GM12878 (cell line): ENCODE results near the gene MAS1L. TPM values are rescaled to one million over a fixed set of nuclear protein-coding genes. Genes with fewer than 3 reads are reported as not detected.

ENCODE experiments used
- ATAC-seq: fragments of 200-7000 bp; cut with Tn5 transposase; 3 replicates; pipeline ENCODE4 v1.9.1; 2020; ENCODE audit warnings: mild to moderate bottlenecking, moderate library complexity
- BruUV-seq: library from RNA; stranded (reverse); fragments of 400-500 nt; replicated peaks from 2 replicates; lab custom pipeline; 2021; lab: Mats Ljungman, UMichigan
- CTCF ChIA-PET: fragments of 300-600 bp; sonication (Branson Sonifier 250); formaldehyde crosslinking; extraction: SDS; loops from one replicate; lab custom pipeline; 2021; ENCODE audit warnings: inconsistent platforms; lab: Yijun Ruan, JAX
- POLR2A ChIA-PET: fragments of 350-600 bp; formaldehyde crosslinking; extraction: SDS; loops from one replicate; lab custom pipeline; 2021; ENCODE audit warnings: inconsistent platforms; lab: Charles Lee
- RAD21 ChIA-PET: fragments of 300-600 bp; sonication (Branson Sonifier 250); formaldehyde crosslinking; loops from one replicate; lab custom pipeline; 2023; ENCODE audit warnings: antibody characterized with exemption; ENCODE audit not compliant: unreplicated experiment; lab: Charles Lee
- SMC1A ChIA-PET: fragments of 300-600 bp; sonication (Branson Sonifier 250); formaldehyde crosslinking; loops from one replicate; lab custom pipeline; 2023; ENCODE audit not compliant: unreplicated experiment, uncharacterized antibody; lab: Charles Lee
- DNase-seq: peaks from one replicate; pipeline ENCODE4 v3.0.0-alpha.2; 2011; ENCODE audit warnings: low read depth, low spot score
- FAIRE-seq: peaks from 3 replicates; lab custom pipeline; 2011; peaks lifted over from hg19 to GRCh38; lab: Jason Lieb, UNC
- H2AFZ ChIP-seq: 2 replicates; pipeline ENCODE4 v1.6.0; 2011; ENCODE audit warnings: low read depth, low read length, control low read depth; ENCODE audit not compliant: control insufficient read depth
- H3K27ac ChIP-seq: 2 replicates; pipeline ENCODE4 v1.5.1; 2011; ENCODE audit warnings: control low read depth; ENCODE audit not compliant: control insufficient read depth, insufficient read depth
- H3K27me3 ChIP-seq, 2 experiments: replicated peaks in 1 of 2; 2 replicates each; pipeline versions ENCODE4 v1.6.0 to v1.6.1; 2011; ENCODE audit warnings: low read length in 1 of 2; ENCODE audit not compliant: control insufficient read depth in 2 of 2, insufficient read depth in 2 of 2
- H3K36me3 ChIP-seq, 2 experiments: 2 replicates each; pipeline ENCODE4 v1.5.1; 2011; ENCODE audit warnings: low read length in 1 of 2; ENCODE audit not compliant: control insufficient read depth in 2 of 2, insufficient read depth in 2 of 2
- H3K4me1 ChIP-seq: 2 replicates; pipeline ENCODE4 v1.6.1; 2011; ENCODE audit warnings: mild to moderate bottlenecking, low read length, moderate library complexity, mixed read lengths; ENCODE audit not compliant: control insufficient read depth, insufficient read depth
- H3K4me2 ChIP-seq: 2 replicates; pipeline ENCODE4 v1.6.0; 2011; ENCODE audit warnings: control low read depth; ENCODE audit not compliant: control insufficient read depth, insufficient read depth
- H3K4me3 ChIP-seq: fragments of 200-600 bp; sonication (generic); 2 replicates; pipeline ENCODE4 v1.5.1; 2016
- H3K79me2 ChIP-seq: 2 replicates; pipeline ENCODE4 v1.6.0; 2011; ENCODE audit warnings: low read length; ENCODE audit not compliant: control insufficient read depth, insufficient read depth
- H3K9ac ChIP-seq: 2 replicates; pipeline ENCODE4 v1.8.0; 2011; ENCODE audit warnings: low read length, control low read depth, mixed read lengths; ENCODE audit not compliant: control insufficient read depth, insufficient read depth
- H3K9me3 ChIP-seq: replicated peaks from 3 replicates; pipeline ENCODE4 v1.5.1; 2011; ENCODE audit warnings: mild to moderate bottlenecking, low read length; ENCODE audit not compliant: control insufficient read depth, insufficient read depth
- H4K20me1 ChIP-seq: 2 replicates; pipeline ENCODE4 v1.6.0; 2011; ENCODE audit not compliant: control insufficient read depth, insufficient read depth
- CBFB ChIP-seq: IDR thresholded peaks from 2 replicates; pipeline ENCODE4 v1.6.1; 2016; ENCODE audit warnings: antibody characterized with exemption, low read depth
- FOXK2 ChIP-seq: fragments of 450-650 bp; IDR thresholded peaks from 2 replicates; pipeline ENCODE4 v1.6.1; 2017; ENCODE audit warnings: mild to moderate bottlenecking, moderate library complexity
- FOXM1 ChIP-seq: IDR thresholded peaks from 2 replicates; pipeline ENCODE4 v1.6.1; 2012; ENCODE audit warnings: low read depth, mild to moderate bottlenecking, inconsistent platforms, low read length, moderate library complexity
- LARP7 ChIP-seq: fragments of 450-650 bp; IDR thresholded peaks from 2 replicates; pipeline ENCODE4 v1.6.1; 2017; ENCODE audit warnings: mild to moderate bottlenecking
- MYC ChIP-seq: IDR thresholded peaks from 2 replicates; pipeline ENCODE4 v1.6.1; 2011; ENCODE audit warnings: mild to moderate bottlenecking, low read length, moderate library complexity, inconsistent platforms; ENCODE audit not compliant: insufficient read depth, insufficient replicate concordance, insufficient read length, severe bottlenecking
- NFIC ChIP-seq: IDR thresholded peaks from 2 replicates; pipeline ENCODE4 v1.6.1; 2012; ENCODE audit warnings: low read depth, mild to moderate bottlenecking, inconsistent platforms, low read length, moderate library complexity
- RAD21 ChIP-seq: IDR thresholded peaks from 2 replicates; pipeline ENCODE4 v1.6.1; 2011; ENCODE audit warnings: mild to moderate bottlenecking, low read depth, low read length, moderate library complexity; ENCODE audit not compliant: insufficient read depth
- RELA ChIP-seq: fragments of 450-650 bp; IDR thresholded peaks from 2 replicates; pipeline ENCODE4 v1.8.0; 2014; ENCODE audit warnings: borderline replicate concordance; ENCODE audit not compliant: partially characterized antibody
- SIX5 ChIP-seq: IDR thresholded peaks from 2 replicates; pipeline ENCODE4 v1.6.1; 2011; ENCODE audit warnings: mild to moderate bottlenecking, low read depth, low read length, moderate library complexity; ENCODE audit not compliant: severe bottlenecking
- SP1 ChIP-seq: IDR thresholded peaks from one replicate; pipeline ENCODE4 v1.6.1; 2011; ENCODE audit warnings: low read depth, low read length
- SREBF1 ChIP-seq: IDR thresholded peaks from 2 replicates; pipeline ENCODE4 v1.6.1; 2012; ENCODE audit warnings: mild to moderate bottlenecking, low read length
- STAT1 ChIP-seq: fragments of 450-650 bp; conservative IDR thresholded peaks from 2 replicates; pipeline ENCODE4 v1.6.1; 2014; ENCODE audit warnings: antibody characterized with exemption, mild to moderate bottlenecking
- TARDBP ChIP-seq: IDR thresholded peaks from 2 replicates; pipeline ENCODE4 v1.6.1; 2016; ENCODE audit warnings: borderline replicate concordance
- USF1 ChIP-seq: IDR thresholded peaks from 2 replicates; pipeline ENCODE4 v1.6.1; 2011; ENCODE audit warnings: borderline replicate concordance, low read depth, mild to moderate bottlenecking, moderate library complexity, mixed read lengths, low read length; ENCODE audit not compliant: insufficient read depth; ENCODE audit errors: extremely low read length
- WGBS: methylation state at CpG from one replicate; pipeline ENCODE4 v1.1.6; 2016; ENCODE audit warnings: low lambda C conversion rate; ENCODE audit not compliant: insufficient replicate concordance, insufficient coverage; ENCODE audit errors: missing lambda C conversion rate; 5-methylcytosine and 5-hydroxymethylcytosine counted together
- in situ Hi-C: fragments of 300-500 bp; cut with MboI; formaldehyde crosslinking; loops from 9 replicates; pipeline ENCODE4 v1.14.3; 2018; ENCODE audit warnings: mixed read lengths
- intact Hi-C: fragments of 100-400 bp; cut with micrococcal nuclease; formaldehyde crosslinking; loops from one replicate; pipeline ENCODE4 v1.14.2; 2022; ENCODE audit not compliant: unreplicated experiment
- polyA plus RNA-seq, 11 experiments: library from polyadenylated mRNA; depleted of rRNA in 4 of 11; unstranded in 6 of 11; stranded (reverse) in 5 of 11; fragments of >200 nt; fragmentation: Nextera tagmentation in 4 of 11; fragmentation: Illumina TruSeq in 1 of 11; extraction: Ambion mirVana in 4 of 11; extraction: Trizol in 1 of 11; gene quantifications; 1 replicate in 1 of 11; 2 replicates in 10 of 11; pipeline versions ENCODE4 v1.2.1 to v1.2.3, GENCODE V29; 2011 to 2016; ENCODE audit warnings: inconsistent platforms in 2 of 11, missing spikeins in 2 of 11, low read depth in 1 of 11
- total RNA-seq, 4 experiments: library from RNA; depleted of rRNA in 3 of 4; stranded (reverse); fragments of >200 nt in 3 of 4; fragmentation: Illumina TruSeq in 1 of 4; extraction: Trizol in 1 of 4; gene quantifications; 2 replicates each; pipeline versions ENCODE4 v1.2.1 to v1.2.3, GENCODE V29; 2013 to 2021
- TF ChIP-seq, protein P1 (sequence below): fragments of 450-650 bp; IDR thresholded peaks from 2 replicates; pipeline ENCODE4 v1.6.1; 2017; ENCODE audit warnings: mild to moderate bottlenecking, low read depth, inconsistent platforms; ENCODE audit not compliant: poor library complexity, severe bottlenecking
- TF ChIP-seq, protein P2 (sequence below): fragments of 450-650 bp; IDR thresholded peaks from 2 replicates; pipeline ENCODE4 v1.6.1; 2016; ENCODE audit warnings: mild to moderate bottlenecking, moderate library complexity, borderline replicate concordance
- TF ChIP-seq, protein P3 (sequence below): fragments of 450-650 bp; IDR thresholded peaks from 2 replicates; pipeline ENCODE4 v1.6.1; 2014; ENCODE audit warnings: mild to moderate bottlenecking

Gene MAS1L
- total and polyA plus RNA-seq, 10 of the 15 experiments (the other 5 are each of a cell fraction or from before 2014, with no cell fraction given), result not detected

- TF ChIP-seq USF1, result no peak
- TF ChIP-seq STAT1, result no peak
- TF ChIP-seq FOXK2, result no peak
- TF ChIP-seq TARDBP, result no peak
- TF ChIP-seq SIX5, result no peak
- TF ChIP-seq SP1, result no peak
Measured at GRCh38 chr6:29494131-29494530, 6.4 kb upstream of the MAS1L start (continued).

DNA sequence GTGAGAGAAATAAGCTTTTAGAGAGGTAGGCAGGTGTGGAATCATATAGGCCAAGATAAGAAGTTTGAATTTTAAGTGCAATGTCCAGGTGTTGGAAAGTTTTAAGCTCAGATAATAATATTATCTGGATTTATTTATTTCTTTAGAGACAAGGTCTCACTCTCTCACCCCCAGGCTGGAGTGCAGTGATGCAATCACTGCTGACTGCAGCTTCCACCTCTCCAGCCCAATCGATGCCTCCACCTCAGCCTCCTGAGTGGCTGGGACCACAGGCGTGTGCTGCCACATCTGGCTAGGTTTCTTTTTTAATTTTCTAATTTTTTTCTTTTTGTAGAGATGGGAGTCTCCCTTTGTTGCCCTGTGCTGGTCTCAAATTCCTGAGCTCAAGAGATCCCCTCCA, 5.5 kb upstream of the MAS1L start:
- POLR2A ChIA-PET, result no interaction called here
- no TSS peak for BruUV-seq
- RAD21 ChIA-PET, result no interaction called here

More for the DNA sequence above, 5.5 kb upstream of the MAS1L start:
- WGBS, result 0% methylated on average over 2 of the region's 2 CpGs
- no peaks in the 10 kb centered on the region for H3K27me3 ChIP-seq
- no peak overlapping the region for H2AFZ ChIP-seq
- TF ChIP-seq CBFB, result no peak
- TF ChIP-seq, protein P1, sequence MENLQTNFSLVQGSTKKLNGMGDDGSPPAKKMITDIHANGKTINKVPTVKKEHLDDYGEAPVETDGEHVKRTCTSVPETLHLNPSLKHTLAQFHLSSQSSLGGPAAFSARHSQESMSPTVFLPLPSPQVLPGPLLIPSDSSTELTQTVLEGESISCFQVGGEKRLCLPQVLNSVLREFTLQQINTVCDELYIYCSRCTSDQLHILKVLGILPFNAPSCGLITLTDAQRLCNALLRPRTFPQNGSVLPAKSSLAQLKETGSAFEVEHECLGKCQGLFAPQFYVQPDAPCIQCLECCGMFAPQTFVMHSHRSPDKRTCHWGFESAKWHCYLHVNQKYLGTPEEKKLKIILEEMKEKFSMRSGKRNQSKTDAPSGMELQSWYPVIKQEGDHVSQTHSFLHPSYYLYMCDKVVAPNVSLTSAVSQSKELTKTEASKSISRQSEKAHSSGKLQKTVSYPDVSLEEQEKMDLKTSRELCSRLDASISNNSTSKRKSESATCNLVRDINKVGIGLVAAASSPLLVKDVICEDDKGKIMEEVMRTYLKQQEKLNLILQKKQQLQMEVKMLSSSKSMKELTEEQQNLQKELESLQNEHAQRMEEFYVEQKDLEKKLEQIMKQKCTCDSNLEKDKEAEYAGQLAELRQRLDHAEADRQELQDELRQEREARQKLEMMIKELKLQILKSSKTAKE, result no peak
- TF ChIP-seq LARP7, result no peak
- TF ChIP-seq RELA, result no peak
- TF ChIP-seq, protein P2, sequence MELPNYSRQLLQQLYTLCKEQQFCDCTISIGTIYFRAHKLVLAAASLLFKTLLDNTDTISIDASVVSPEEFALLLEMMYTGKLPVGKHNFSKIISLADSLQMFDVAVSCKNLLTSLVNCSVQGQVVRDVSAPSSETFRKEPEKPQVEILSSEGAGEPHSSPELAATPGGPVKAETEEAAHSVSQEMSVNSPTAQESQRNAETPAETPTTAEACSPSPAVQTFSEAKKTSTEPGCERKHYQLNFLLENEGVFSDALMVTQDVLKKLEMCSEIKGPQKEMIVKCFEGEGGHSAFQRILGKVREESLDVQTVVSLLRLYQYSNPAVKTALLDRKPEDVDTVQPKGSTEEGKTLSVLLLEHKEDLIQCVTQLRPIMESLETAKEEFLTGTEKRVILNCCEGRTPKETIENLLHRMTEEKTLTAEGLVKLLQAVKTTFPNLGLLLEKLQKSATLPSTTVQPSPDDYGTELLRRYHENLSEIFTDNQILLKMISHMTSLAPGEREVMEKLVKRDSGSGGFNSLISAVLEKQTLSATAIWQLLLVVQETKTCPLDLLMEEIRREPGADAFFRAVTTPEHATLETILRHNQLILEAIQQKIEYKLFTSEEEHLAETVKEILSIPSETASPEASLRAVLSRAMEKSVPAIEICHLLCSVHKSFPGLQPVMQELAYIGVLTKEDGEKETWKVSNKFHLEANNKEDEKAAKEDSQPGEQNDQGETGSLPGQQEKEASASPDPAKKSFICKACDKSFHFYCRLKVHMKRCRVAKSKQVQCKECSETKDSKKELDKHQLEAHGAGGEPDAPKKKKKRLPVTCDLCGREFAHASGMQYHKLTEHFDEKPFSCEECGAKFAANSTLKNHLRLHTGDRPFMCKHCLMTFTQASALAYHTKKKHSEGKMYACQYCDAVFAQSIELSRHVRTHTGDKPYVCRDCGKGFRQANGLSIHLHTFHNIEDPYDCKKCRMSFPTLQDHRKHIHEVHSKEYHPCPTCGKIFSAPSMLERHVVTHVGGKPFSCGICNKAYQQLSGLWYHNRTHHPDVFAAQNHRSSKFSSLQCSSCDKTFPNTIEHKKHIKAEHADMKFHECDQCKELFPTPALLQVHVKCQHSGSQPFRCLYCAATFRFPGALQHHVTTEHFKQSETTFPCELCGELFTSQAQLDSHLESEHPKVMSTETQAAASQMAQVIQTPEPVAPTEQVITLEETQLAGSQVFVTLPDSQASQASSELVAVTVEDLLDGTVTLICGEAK, result no peak
- TF ChIP-seq, protein P3, sequence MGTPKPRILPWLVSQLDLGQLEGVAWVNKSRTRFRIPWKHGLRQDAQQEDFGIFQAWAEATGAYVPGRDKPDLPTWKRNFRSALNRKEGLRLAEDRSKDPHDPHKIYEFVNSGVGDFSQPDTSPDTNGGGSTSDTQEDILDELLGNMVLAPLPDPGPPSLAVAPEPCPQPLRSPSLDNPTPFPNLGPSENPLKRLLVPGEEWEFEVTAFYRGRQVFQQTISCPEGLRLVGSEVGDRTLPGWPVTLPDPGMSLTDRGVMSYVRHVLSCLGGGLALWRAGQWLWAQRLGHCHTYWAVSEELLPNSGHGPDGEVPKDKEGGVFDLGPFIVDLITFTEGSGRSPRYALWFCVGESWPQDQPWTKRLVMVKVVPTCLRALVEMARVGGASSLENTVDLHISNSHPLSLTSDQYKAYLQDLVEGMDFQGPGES, result no peak
- no peak for TF ChIP-seq FOXM1
- TF ChIP-seq NFIC, result no peak
- TF ChIP-seq SREBF1, result no peak
- TF ChIP-seq RAD21, result no peak
- TF ChIP-seq MYC, result no peak
- H3K9ac ChIP-seq, result no peak overlapping the region
- H3K79me2 ChIP-seq, result no peaks in the 10 kb centered on the region
- ChIA-PET SMC1A (interaction anchor here (0.7 kb wide), 1 partner anchor 34 kb away, joined by 4 read pairs; no protein-coding TSS in a partner anchor), CTCF (no interaction called here)
- no peak for DNase-seq
- FAIRE-seq, result no peak
- no peaks in the 10 kb centered on the region for H4K20me1 ChIP-seq
- in situ Hi-C loops, result no loop called here
- H3K4me2 ChIP-seq, result no peak overlapping the region
- no peaks in the 10 kb centered on the region for H3K36me3 ChIP-seq
- intact Hi-C loops, result no loop called here
- no peaks in the 10 kb centered on the region for H3K4me1 ChIP-seq
- no peak overlapping the region for H3K4me3 ChIP-seq
- ATAC-seq, result no peak
- no peak overlapping the region for H3K27ac ChIP-seq
- H3K9me3 ChIP-seq, result no peaks in the 10 kb centered on the region
